ENCODE results near the gene YOD1. TPM values are rescaled to one million over a fixed set of nuclear protein-coding genes. Genes with fewer than 3 reads are reported as not detected.

Gene YOD1
- polyA plus RNA-seq, 1 donor (not counting 4 experiments of a cell fraction or from before 2014, with no cell fraction given), result 5.2 TPM

- Histone ChIP-seq H3K36me3 (ENCODE audit: control insufficient read depth in 2 of 2, extremely low read depth in 1 of 2, insufficient read depth in 2 of 2, low read length in 2 of 2) (peaks cover 7 to 39% of the 10 kb centered on the region in 2 experiments), H3K4me1 (ENCODE audit: control insufficient read depth, extremely low read depth, insufficient read depth, low read length) (peaks cover 78% of the 10 kb centered on the region), H3K9ac (ENCODE audit: control insufficient read depth, extremely low read depth, insufficient read depth, low read length) (peak overlapping the region; percentile 93), H3K4me2 (ENCODE audit: control insufficient read depth, extremely low read depth, insufficient read depth, low read depth, low read length) (peak overlapping the region; percentile 98), H3K79me2 (ENCODE audit: control insufficient read depth, insufficient read depth, low read length) (peaks cover 69% of the 10 kb centered on the region), H3K27ac (ENCODE audit: control insufficient read depth, insufficient read depth, low read length) (peak overlapping the region; percentile 99), H3K27me3 (ENCODE audit: control insufficient read depth, extremely low read depth, insufficient read depth, low read length) (no peaks in the 10 kb centered on the region), H3K9me3 (ENCODE audit: control insufficient read depth, low read depth, low read length) (no peaks in the 10 kb centered on the region), H3K9me1 (ENCODE audit: control insufficient read depth, extremely low read depth, insufficient read depth, low read length) (no peaks in the 10 kb centered on the region), H2AFZ (ENCODE audit: control insufficient read depth, low read length) (no peak overlapping the region), H3K4me3 (ENCODE audit: control insufficient read depth in 2 of 3, extremely low read depth in 1 of 3, insufficient read depth in 2 of 3, low read depth in 1 of 3, low read length in 3 of 3) (peak overlapping the region; percentile 70 to 94 (median 81)), H4K20me1 (ENCODE audit: control insufficient read depth, extremely low read depth, insufficient read depth, low read length) (no peaks in the 10 kb centered on the region)
- dilution Hi-C loops (cut with MboI; ENCODE audit: extremely low pct_ligation_motif_present, low sequenced_read_pairs), result no loop called here
- TF ChIP-seq, protein P1, sequence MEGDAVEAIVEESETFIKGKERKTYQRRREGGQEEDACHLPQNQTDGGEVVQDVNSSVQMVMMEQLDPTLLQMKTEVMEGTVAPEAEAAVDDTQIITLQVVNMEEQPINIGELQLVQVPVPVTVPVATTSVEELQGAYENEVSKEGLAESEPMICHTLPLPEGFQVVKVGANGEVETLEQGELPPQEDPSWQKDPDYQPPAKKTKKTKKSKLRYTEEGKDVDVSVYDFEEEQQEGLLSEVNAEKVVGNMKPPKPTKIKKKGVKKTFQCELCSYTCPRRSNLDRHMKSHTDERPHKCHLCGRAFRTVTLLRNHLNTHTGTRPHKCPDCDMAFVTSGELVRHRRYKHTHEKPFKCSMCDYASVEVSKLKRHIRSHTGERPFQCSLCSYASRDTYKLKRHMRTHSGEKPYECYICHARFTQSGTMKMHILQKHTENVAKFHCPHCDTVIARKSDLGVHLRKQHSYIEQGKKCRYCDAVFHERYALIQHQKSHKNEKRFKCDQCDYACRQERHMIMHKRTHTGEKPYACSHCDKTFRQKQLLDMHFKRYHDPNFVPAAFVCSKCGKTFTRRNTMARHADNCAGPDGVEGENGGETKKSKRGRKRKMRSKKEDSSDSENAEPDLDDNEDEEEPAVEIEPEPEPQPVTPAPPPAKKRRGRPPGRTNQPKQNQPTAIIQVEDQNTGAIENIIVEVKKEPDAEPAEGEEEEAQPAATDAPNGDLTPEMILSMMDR (optimal IDR thresholded peaks at IDR 0.05 in 1 of 3, IDR thresholded peaks at IDR 0.05 in 1 of 3, conservative IDR thresholded peaks at IDR 0.05 in 1 of 3; ENCODE audit: extremely low read depth in 1 of 3, insufficient read depth in 2 of 3, low read length in 3 of 3), result peak in 1 of 3 experiments; percentile 7
- TF ChIP-seq EZH2 (IDR thresholded peaks at IDR 0.05; ENCODE audit: low read length), result no peak
- FAIRE-seq (peak; percentile 91), DNase-seq (ENCODE audit: low read depth, low spot score) (no peak)
Observed at GRCh38 chr1:207029701-207030521, 21.1 kb downstream of the YOD1 start.

GRCh38 chr1:207028884-207029650, 21.9 kb downstream of the YOD1 start:
- peaks cover 76% of the 10 kb centered on the region for H3K4me1 ChIP-seq (ENCODE audit: control insufficient read depth, extremely low read depth, insufficient read depth, low read length)

More at GRCh38 chr1:207028884-207029650, 21.9 kb downstream of the YOD1 start:
- Histone ChIP-seq H2AFZ (ENCODE audit: control insufficient read depth, low read length) (no peak overlapping the region), H3K9ac (ENCODE audit: control insufficient read depth, extremely low read depth, insufficient read depth, low read length) (peak overlapping the region; percentile 93), H3K9me1 (ENCODE audit: control insufficient read depth, extremely low read depth, insufficient read depth, low read length) (no peaks in the 10 kb centered on the region), H3K79me2 (ENCODE audit: control insufficient read depth, insufficient read depth, low read length) (peaks cover 76% of the 10 kb centered on the region), H3K9me3 (ENCODE audit: control insufficient read depth, low read depth, low read length) (no peaks in the 10 kb centered on the region), H3K4me3 (ENCODE audit: control insufficient read depth in 2 of 3, extremely low read depth in 1 of 3, insufficient read depth in 2 of 3, low read depth in 1 of 3, low read length in 3 of 3) (peak overlapping the region; percentile 70 to 94 (median 81)), H3K27me3 (ENCODE audit: control insufficient read depth, extremely low read depth, insufficient read depth, low read length) (no peaks in the 10 kb centered on the region), H3K36me3 (ENCODE audit: control insufficient read depth in 2 of 2, extremely low read depth in 1 of 2, insufficient read depth in 2 of 2, low read length in 2 of 2) (peaks cover 10 to 42% of the 10 kb centered on the region in 2 experiments), H3K27ac (ENCODE audit: control insufficient read depth, insufficient read depth, low read length) (peak overlapping the region; percentile 99), H3K4me2 (ENCODE audit: control insufficient read depth, extremely low read depth, insufficient read depth, low read depth, low read length) (peak overlapping the region; percentile 98), H4K20me1 (ENCODE audit: control insufficient read depth, extremely low read depth, insufficient read depth, low read length) (no peaks in the 10 kb centered on the region)
- peak; percentile 66 for FAIRE-seq
- DNase-seq (ENCODE audit: low read depth, low spot score), result no peak
- TF ChIP-seq EZH2 (IDR thresholded peaks at IDR 0.05; ENCODE audit: low read length), result no peak
- TF ChIP-seq, protein P1 (optimal IDR thresholded peaks at IDR 0.05 in 1 of 3, IDR thresholded peaks at IDR 0.05 in 1 of 3, conservative IDR thresholded peaks at IDR 0.05 in 1 of 3; ENCODE audit: extremely low read depth in 1 of 3, insufficient read depth in 2 of 3, low read length in 3 of 3), result no peak
- dilution Hi-C loops (cut with MboI; ENCODE audit: extremely low pct_ligation_motif_present, low sequenced_read_pairs), result no loop called here

Measured in keratinocyte (primary cell).